ENCODE measurements around the gene TINAG. TPM values are rescaled to one million over a fixed set of nuclear protein-coding genes. Genes with fewer than 3 reads are reported as not detected.

The TINAG gene
- total RNA-seq, 1 donor from 2014 or later: not detected

DNA sequence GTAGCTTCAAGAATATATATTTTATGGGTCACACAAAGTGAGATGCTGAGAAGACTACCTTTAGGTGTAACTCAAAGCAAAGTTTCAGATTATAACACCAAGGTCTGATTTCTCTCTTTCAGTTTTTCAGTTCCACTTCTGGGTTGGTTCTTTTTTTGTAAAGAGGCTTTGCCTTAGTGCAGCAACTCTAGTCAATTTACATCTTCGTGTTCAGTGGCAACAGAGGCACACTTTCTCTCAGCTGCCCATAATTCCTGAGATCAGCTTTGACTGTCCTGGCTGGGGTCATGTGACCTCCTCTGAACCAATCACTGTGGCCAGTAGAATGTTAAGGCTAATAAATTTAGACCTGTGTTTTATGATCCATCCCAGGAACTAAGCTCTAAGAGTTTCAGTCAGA, 120.2 kb downstream of the TINAG start:
- Histone ChIP-seq H3K9me3 (no peaks in the 10 kb centered on the region), H3K27me3 (no peaks in the 10 kb centered on the region), H3K4me3 (no peak overlapping the region), H3K27ac (no peak overlapping the region), H3K4me1 (no peaks in the 10 kb centered on the region), H3K36me3 (no peaks in the 10 kb centered on the region)
- TF ChIP-seq, protein P1, sequence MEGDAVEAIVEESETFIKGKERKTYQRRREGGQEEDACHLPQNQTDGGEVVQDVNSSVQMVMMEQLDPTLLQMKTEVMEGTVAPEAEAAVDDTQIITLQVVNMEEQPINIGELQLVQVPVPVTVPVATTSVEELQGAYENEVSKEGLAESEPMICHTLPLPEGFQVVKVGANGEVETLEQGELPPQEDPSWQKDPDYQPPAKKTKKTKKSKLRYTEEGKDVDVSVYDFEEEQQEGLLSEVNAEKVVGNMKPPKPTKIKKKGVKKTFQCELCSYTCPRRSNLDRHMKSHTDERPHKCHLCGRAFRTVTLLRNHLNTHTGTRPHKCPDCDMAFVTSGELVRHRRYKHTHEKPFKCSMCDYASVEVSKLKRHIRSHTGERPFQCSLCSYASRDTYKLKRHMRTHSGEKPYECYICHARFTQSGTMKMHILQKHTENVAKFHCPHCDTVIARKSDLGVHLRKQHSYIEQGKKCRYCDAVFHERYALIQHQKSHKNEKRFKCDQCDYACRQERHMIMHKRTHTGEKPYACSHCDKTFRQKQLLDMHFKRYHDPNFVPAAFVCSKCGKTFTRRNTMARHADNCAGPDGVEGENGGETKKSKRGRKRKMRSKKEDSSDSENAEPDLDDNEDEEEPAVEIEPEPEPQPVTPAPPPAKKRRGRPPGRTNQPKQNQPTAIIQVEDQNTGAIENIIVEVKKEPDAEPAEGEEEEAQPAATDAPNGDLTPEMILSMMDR (IDR thresholded peaks at IDR 0.05): no peak
- no peak for ATAC-seq
- intact Hi-C loops (cut with DNase I): no loop called here
- DNase-seq: no peak

DNA sequence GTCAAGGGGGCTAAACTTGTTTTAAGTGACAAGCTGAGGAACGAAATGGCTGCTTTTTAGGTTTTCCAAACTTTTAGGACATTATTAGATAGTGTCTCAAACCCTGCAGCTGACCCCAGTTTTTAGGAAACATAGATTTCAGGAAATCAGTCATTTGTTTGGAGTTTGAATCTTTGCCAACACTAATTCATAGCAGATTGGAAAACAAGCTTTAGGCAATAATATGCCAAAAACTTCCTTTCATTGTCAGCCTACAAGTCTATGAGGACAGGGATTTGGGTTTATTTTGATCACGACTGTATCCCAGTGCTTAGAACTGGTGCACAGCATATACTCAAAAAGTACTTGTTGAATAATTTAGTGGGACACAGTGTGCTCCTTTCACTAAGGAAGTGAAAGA, 123.2 kb downstream of the TINAG start:
- H3K36me3 ChIP-seq: no peaks in the 10 kb centered on the region
- no peak overlapping the region for H3K4me3 ChIP-seq
- no peak for DNase-seq
- no peaks in the 10 kb centered on the region for H3K4me1 ChIP-seq
- TF ChIP-seq, protein P1 (IDR thresholded peaks at IDR 0.05): no peak
- no peak overlapping the region for H3K27ac ChIP-seq
- no peaks in the 10 kb centered on the region for H3K27me3 ChIP-seq
- H3K9me3 ChIP-seq: no peaks in the 10 kb centered on the region
- intact Hi-C loops (cut with DNase I): no loop called here
- ATAC-seq: no peak

Other genes starting within 250 kb of the TINAG start
- gene MLIP, start 197.0 kb upstream of the TINAG start, total RNA-seq: 0.20 TPM